Measurements from ENCODE around the gene WDR7.

Gene WDR7

GRCh38 chr18:56962322-56962721 is 311.2 kb downstream of the WDR7 start:
- no CpG with 5 or more reads among the region's 7 CpGs for WGBS, 2 donors (ENCODE audit: extremely low coverage in 2 of 2, insufficient read length in 2 of 2, insufficient replicate concordance in 1 of 2)
- no peak for DNase-seq (ENCODE audit: low spot score)
- H2AK5ac ChIP-seq (ENCODE audit: low read depth, low read length), result no peak overlapping the region
- no peak overlapping the region for H2BK5ac ChIP-seq (ENCODE audit: low read length)
- H2BK120ac ChIP-seq (ENCODE audit: low read depth, low read length), result no peak overlapping the region
- H3K23ac ChIP-seq (ENCODE audit: low read depth, low read length, poor library complexity), result no peak overlapping the region
- H3K27me3 ChIP-seq (ENCODE audit: control insufficient read depth in 3 of 3, insufficient read depth in 3 of 3, low read depth in 1 of 3, low read length in 3 of 3), result no peaks in the 10 kb centered on the region
- no peak overlapping the region for H2BK12ac ChIP-seq (ENCODE audit: low read length)
- no peak overlapping the region for H3K27ac ChIP-seq (replicated peaks; ENCODE audit: low read length)
- H3K18ac ChIP-seq (ENCODE audit: low read length), result no peak overlapping the region
- H3K9ac ChIP-seq (ENCODE audit: low read depth, low read length, poor library complexity), result no peak overlapping the region
- H4K91ac ChIP-seq (ENCODE audit: low read depth, low read length, poor library complexity), result no peak overlapping the region
- H3K4me2 ChIP-seq (ENCODE audit: insufficient read depth, low read length, poor library complexity, severe bottlenecking), result no peak overlapping the region
- no peaks in the 10 kb centered on the region for H3K9me3 ChIP-seq (replicated peaks in 1 of 2; ENCODE audit: control insufficient read depth in 2 of 2, insufficient read depth in 1 of 2, low read depth in 1 of 2, low read length in 2 of 2)
- H3K79me1 ChIP-seq (ENCODE audit: low read depth, low read length), result no peaks in the 10 kb centered on the region
- no peak overlapping the region for H4K8ac ChIP-seq (ENCODE audit: low read depth, low read length)
- no peak overlapping the region for H3K4ac ChIP-seq (ENCODE audit: low read length)
- no peaks in the 10 kb centered on the region for H3K36me3 ChIP-seq (replicated peaks in 1 of 2; ENCODE audit: control insufficient read depth in 2 of 2, insufficient read depth in 2 of 2, low read length in 2 of 2)
- no peak overlapping the region for H2AFZ ChIP-seq (ENCODE audit: low read length)
- no peak overlapping the region for H2BK15ac ChIP-seq (ENCODE audit: low read length)
- no peak overlapping the region for H3K4me3 ChIP-seq (ENCODE audit: low read length in 2 of 2)
- no peak overlapping the region for H3K14ac ChIP-seq (ENCODE audit: low read length)
- H3K4me1 ChIP-seq (ENCODE audit: control insufficient read depth in 2 of 2, insufficient read depth in 1 of 2, low read depth in 1 of 2, low read length in 2 of 2), result peaks cover 0 to 7% of the 10 kb centered on the region in 2 donors

- H3K9ac ChIP-seq (ENCODE audit: low read depth, low read length, poor library complexity), result no peak overlapping the region
- WGBS, 2 donors (ENCODE audit: extremely low coverage in 2 of 2, insufficient read length in 2 of 2, insufficient replicate concordance in 1 of 2), result no CpG with 5 or more reads among the region's 3 CpGs
- no peak overlapping the region for H3K23ac ChIP-seq (ENCODE audit: low read depth, low read length, poor library complexity)
- H3K27ac ChIP-seq (replicated peaks; ENCODE audit: low read length), result no peak overlapping the region
- H3K14ac ChIP-seq (ENCODE audit: low read length), result no peak overlapping the region
- no peak overlapping the region for H3K4me2 ChIP-seq (ENCODE audit: insufficient read depth, low read length, poor library complexity, severe bottlenecking)
- H3K4ac ChIP-seq (ENCODE audit: low read length), result no peak overlapping the region
- H2AK5ac ChIP-seq (ENCODE audit: low read depth, low read length), result no peak overlapping the region
- no peak overlapping the region for H2BK15ac ChIP-seq (ENCODE audit: low read length)
- H3K36me3 ChIP-seq (replicated peaks in 1 of 2; ENCODE audit: control insufficient read depth in 2 of 2, insufficient read depth in 2 of 2, low read length in 2 of 2), result no peaks in the 10 kb centered on the region
- no peak overlapping the region for H2BK120ac ChIP-seq (ENCODE audit: low read depth, low read length)
- H4K8ac ChIP-seq (ENCODE audit: low read depth, low read length), result no peak overlapping the region
- H2AFZ ChIP-seq (ENCODE audit: low read length), result no peak overlapping the region
- H2BK12ac ChIP-seq (ENCODE audit: low read length), result no peak overlapping the region
- H4K91ac ChIP-seq (ENCODE audit: low read depth, low read length, poor library complexity), result no peak overlapping the region
- no peaks in the 10 kb centered on the region for H3K79me1 ChIP-seq (ENCODE audit: low read depth, low read length)
- H3K18ac ChIP-seq (ENCODE audit: low read length), result no peak overlapping the region
- H3K4me1 ChIP-seq (ENCODE audit: control insufficient read depth in 2 of 2, insufficient read depth in 1 of 2, low read depth in 1 of 2, low read length in 2 of 2), result peaks cover 0 to 7% of the 10 kb centered on the region in 2 donors
- no peaks in the 10 kb centered on the region for H3K9me3 ChIP-seq (replicated peaks in 1 of 2; ENCODE audit: control insufficient read depth in 2 of 2, insufficient read depth in 1 of 2, low read depth in 1 of 2, low read length in 2 of 2)
- no peak overlapping the region for H3K4me3 ChIP-seq (ENCODE audit: low read length in 2 of 2)
- no peak overlapping the region for H2BK5ac ChIP-seq (ENCODE audit: low read length)
- no peaks in the 10 kb centered on the region for H3K27me3 ChIP-seq (ENCODE audit: control insufficient read depth in 3 of 3, insufficient read depth in 3 of 3, low read depth in 1 of 3, low read length in 3 of 3)
- no peak for DNase-seq (ENCODE audit: low spot score)
Measured at GRCh38 chr18:56967035-56967434, 315.9 kb downstream of the WDR7 start.

- H3K18ac ChIP-seq (ENCODE audit: low read length), result no peak overlapping the region
- no peak overlapping the region for H3K4ac ChIP-seq (ENCODE audit: low read length)
- H3K27ac ChIP-seq (replicated peaks; ENCODE audit: low read length), result no peak overlapping the region
- no peak overlapping the region for H3K14ac ChIP-seq (ENCODE audit: low read length)
- no peak overlapping the region for H2BK120ac ChIP-seq (ENCODE audit: low read depth, low read length)
- no peak overlapping the region for H4K91ac ChIP-seq (ENCODE audit: low read depth, low read length, poor library complexity)
- H3K4me1 ChIP-seq (ENCODE audit: control insufficient read depth in 2 of 2, insufficient read depth in 1 of 2, low read depth in 1 of 2, low read length in 2 of 2), result peaks cover 0 to 2% of the 10 kb centered on the region in 2 donors
- no peaks in the 10 kb centered on the region for H3K36me3 ChIP-seq (replicated peaks in 1 of 2; ENCODE audit: control insufficient read depth in 2 of 2, insufficient read depth in 2 of 2, low read length in 2 of 2)
- no peak overlapping the region for H2AFZ ChIP-seq (ENCODE audit: low read length)
- H2BK5ac ChIP-seq (ENCODE audit: low read length), result no peak overlapping the region
- no peak overlapping the region for H2BK12ac ChIP-seq (ENCODE audit: low read length)
- no peak overlapping the region for H3K9ac ChIP-seq (ENCODE audit: low read depth, low read length, poor library complexity)
- H3K4me3 ChIP-seq (ENCODE audit: low read length in 2 of 2), result no peak overlapping the region
- no peaks in the 10 kb centered on the region for H3K27me3 ChIP-seq (ENCODE audit: control insufficient read depth in 3 of 3, insufficient read depth in 3 of 3, low read depth in 1 of 3, low read length in 3 of 3)
- WGBS, 2 donors (ENCODE audit: extremely low coverage in 2 of 2, insufficient read length in 2 of 2, insufficient replicate concordance in 1 of 2), result no CpG with 5 or more reads among the region's 2 CpGs
- no peak overlapping the region for H4K8ac ChIP-seq (ENCODE audit: low read depth, low read length)
- H2AK5ac ChIP-seq (ENCODE audit: low read depth, low read length), result no peak overlapping the region
- H3K9me3 ChIP-seq (replicated peaks in 1 of 2; ENCODE audit: control insufficient read depth in 2 of 2, insufficient read depth in 1 of 2, low read depth in 1 of 2, low read length in 2 of 2), result no peaks in the 10 kb centered on the region
- H3K4me2 ChIP-seq (ENCODE audit: insufficient read depth, low read length, poor library complexity, severe bottlenecking), result no peak overlapping the region
- DNase-seq (ENCODE audit: low spot score), result no peak
- H2BK15ac ChIP-seq (ENCODE audit: low read length), result no peak overlapping the region
- H3K79me1 ChIP-seq (ENCODE audit: low read depth, low read length), result no peaks in the 10 kb centered on the region
- H3K23ac ChIP-seq (ENCODE audit: low read depth, low read length, poor library complexity), result no peak overlapping the region
Measured at GRCh38 chr18:56973487-56973886, 322.3 kb downstream of the WDR7 start.

GRCh38 chr18:56974141-56974540 is 323.0 kb downstream of the WDR7 start:
- Histone ChIP-seq H3K4ac (ENCODE audit: low read length) (no peak overlapping the region), H2AFZ (ENCODE audit: low read length) (no peak overlapping the region), H3K14ac (ENCODE audit: low read length) (no peak overlapping the region), H2BK15ac (ENCODE audit: low read length) (no peak overlapping the region), H2BK12ac (ENCODE audit: low read length) (no peak overlapping the region), H3K18ac (ENCODE audit: low read length) (no peak overlapping the region), H3K36me3 (replicated peaks in 1 of 2; ENCODE audit: control insufficient read depth in 2 of 2, insufficient read depth in 2 of 2, low read length in 2 of 2) (no peaks in the 10 kb centered on the region), H2BK120ac (ENCODE audit: low read depth, low read length) (no peak overlapping the region), H2BK5ac (ENCODE audit: low read length) (no peak overlapping the region), H3K79me1 (ENCODE audit: low read depth, low read length) (no peaks in the 10 kb centered on the region), H3K4me2 (ENCODE audit: insufficient read depth, low read length, poor library complexity, severe bottlenecking) (no peak overlapping the region), H3K9me3 (replicated peaks in 1 of 2; ENCODE audit: control insufficient read depth in 2 of 2, insufficient read depth in 1 of 2, low read depth in 1 of 2, low read length in 2 of 2) (no peaks in the 10 kb centered on the region), H4K8ac (ENCODE audit: low read depth, low read length) (no peak overlapping the region), H2AK5ac (ENCODE audit: low read depth, low read length) (no peak overlapping the region), H3K4me1 (ENCODE audit: control insufficient read depth in 2 of 2, insufficient read depth in 1 of 2, low read depth in 1 of 2, low read length in 2 of 2) (peaks cover 0 to 2% of the 10 kb centered on the region in 2 donors), H3K9ac (ENCODE audit: low read depth, low read length, poor library complexity) (no peak overlapping the region), H3K23ac (ENCODE audit: low read depth, low read length, poor library complexity) (no peak overlapping the region), H3K27ac (replicated peaks; ENCODE audit: low read length) (no peak overlapping the region), H3K4me3 (ENCODE audit: low read length in 2 of 2) (no peak overlapping the region), H3K27me3 (ENCODE audit: control insufficient read depth in 3 of 3, insufficient read depth in 3 of 3, low read depth in 1 of 3, low read length in 3 of 3) (no peaks in the 10 kb centered on the region), H4K91ac (ENCODE audit: low read depth, low read length, poor library complexity) (no peak overlapping the region)
- DNase-seq (ENCODE audit: low spot score), result no peak
- WGBS, 2 donors (ENCODE audit: extremely low coverage in 2 of 2, insufficient read length in 2 of 2, insufficient replicate concordance in 1 of 2), result no CpG with 5 or more reads among the region's 1 CpG

Measured in neuronal stem cell (in vitro differentiated cells).